SK-N-SH (cell line): ENCODE data around the gene ANXA11. TPM values are rescaled to one million over a fixed set of nuclear protein-coding genes. Genes with fewer than 3 reads are reported as not detected.
A peak's percentile ranks its signal among the peaks of the same experiment; 100 is the strongest.

Experiments
- CTCF ChIA-PET: fragments of 300-600, 350-600 bp; formaldehyde crosslinking; extraction: SDS; loops from one replicate; lab custom pipeline; 2021; lab: Yijun Ruan, JAX
- POLR2A ChIA-PET: fragments of 350-600 bp; sonication (Branson Sonifier 250); formaldehyde crosslinking; extraction: SDS; loops from one replicate; lab custom pipeline; 2020; ENCODE audit warnings: antibody characterized with exemption, inconsistent platforms; lab: Yijun Ruan, JAX
- DNase-seq: peaks from one replicate; pipeline ENCODE4 v3.0.0; 2012
- H2AFZ ChIP-seq: fragments of 200-600 bp; sonication (generic); 2 replicates; pipeline ENCODE4 v1.8.1; 2016; ENCODE audit warnings: antibody characterized with exemption, mild to moderate bottlenecking, low read depth
- H3F3A ChIP-seq: fragments of 200-600 bp; sonication (generic); replicated peaks from 2 replicates; pipeline ENCODE3; 2016; ENCODE audit warnings: antibody characterized with exemption, mild to moderate bottlenecking; ENCODE audit not compliant: insufficient read depth
- H3K27ac ChIP-seq, 2 experiments: fragments of 200-500 bp in 1 of 2; fragments of 200-600 bp in 1 of 2; sonication (Bioruptor generic) in 1 of 2; sonication (generic), shearing (Covaris generic) in 1 of 2; 2 replicates each; pipeline versions ENCODE4 v1.5.1 to v1.6.1; 2014 to 2016; ENCODE audit warnings: low read depth in 2 of 2, inconsistent platforms in 1 of 2, low read length in 1 of 2, mild to moderate bottlenecking in 1 of 2, mixed read lengths in 1 of 2
- H3K27me3 ChIP-seq: fragments of 200-600 bp; sonication (generic), shearing (Covaris generic); 2 replicates; pipeline ENCODE4 v1.6.1; 2016; ENCODE audit warnings: mixed run types; ENCODE audit not compliant: insufficient read depth
- H3K36me3 ChIP-seq, 2 experiments: fragments of 200-500 bp in 1 of 2; fragments of 200-600 bp in 1 of 2; sonication (Bioruptor generic) in 1 of 2; sonication (generic) in 1 of 2; replicated peaks in 1 of 2; 2 replicates each; pipeline versions ENCODE3 to v1.5.1; 2014 to 2016; ENCODE audit warnings: low read length in 1 of 2, mild to moderate bottlenecking in 1 of 2; ENCODE audit not compliant: insufficient read depth in 2 of 2, control insufficient read depth in 1 of 2
- H3K4me1 ChIP-seq, 2 experiments: fragments of 200-500 bp in 1 of 2; fragments of 200-600 bp in 1 of 2; sonication (Bioruptor generic) in 1 of 2; sonication (generic), shearing (Covaris generic) in 1 of 2; 2 replicates each; pipeline versions ENCODE4 v1.5.1 to v1.6.1; 2014 to 2016; ENCODE audit warnings: low read depth in 1 of 2, low read length in 1 of 2, mixed run types in 1 of 2; ENCODE audit not compliant: insufficient read depth in 2 of 2, control insufficient read depth in 1 of 2
- H3K4me2 ChIP-seq: fragments of 200-600 bp; sonication (generic), shearing (Covaris generic); 2 replicates; pipeline ENCODE4 v1.6.1; 2017; ENCODE audit warnings: mixed run types
- H3K4me3 ChIP-seq, 2 experiments: fragments of 200-500 bp in 1 of 2; fragments of 200-600 bp in 1 of 2; sonication (Bioruptor generic) in 1 of 2; sonication (generic), shearing (Covaris generic) in 1 of 2; 2 replicates each; pipeline versions ENCODE4 v1.5.1 to v1.8.1; 2014 to 2016; ENCODE audit warnings: low read depth in 2 of 2, inconsistent platforms in 1 of 2, low read length in 1 of 2, mild to moderate bottlenecking in 1 of 2, mixed read lengths in 1 of 2, moderate library complexity in 1 of 2
- H3K79me2 ChIP-seq: fragments of 200-600 bp; sonication (generic); 2 replicates; pipeline ENCODE4 v1.8.1; 2017; ENCODE audit warnings: mild to moderate bottlenecking; ENCODE audit not compliant: insufficient read depth
- H3K9ac ChIP-seq: fragments of 200-600 bp; sonication (generic); 2 replicates; pipeline ENCODE4 v1.6.1; 2017; ENCODE audit warnings: mixed run types
- H3K9me2 ChIP-seq: fragments of 200-600 bp; sonication (generic); 2 replicates; pipeline ENCODE4 v1.6.1; 2017; ENCODE audit warnings: mixed run types
- H3K9me3 ChIP-seq: fragments of 200-600 bp; sonication (generic); 2 replicates; pipeline ENCODE4 v1.6.1; 2017; ENCODE audit warnings: mixed run types, mild to moderate bottlenecking, moderate library complexity
- H4K20me1 ChIP-seq: fragments of 200-600 bp; sonication (generic); 2 replicates; pipeline ENCODE4 v1.6.1; 2017; ENCODE audit warnings: mild to moderate bottlenecking, mixed run types; ENCODE audit not compliant: insufficient read depth
- CHD2 ChIP-seq: fragments of 150-350 bp; IDR thresholded peaks from 2 replicates; pipeline ENCODE4 v1.6.1; 2018; ENCODE audit warnings: low read length; ENCODE audit not compliant: partially characterized antibody
- ELF1 ChIP-seq: IDR thresholded peaks from 2 replicates; pipeline ENCODE4 v1.4.0; 2012
- EZH2phosphoT487 ChIP-seq: fragments of 200-600 bp; sonication (generic); IDR thresholded peaks from 2 replicates; pipeline ENCODE4 v1.6.1; 2017; ENCODE audit warnings: low read depth, mixed run types, mild to moderate bottlenecking, antibody characterized with exemption, moderate library complexity, borderline replicate concordance
- FOXJ3 ChIP-seq: sonication (generic); formaldehyde crosslinking; IDR thresholded peaks from 2 replicates; pipeline ENCODE4 v1.5.1; 2020; ENCODE audit warnings: mild to moderate bottlenecking, missing genetic modification reagents
- GABPA ChIP-seq: IDR thresholded peaks from 2 replicates; pipeline ENCODE4 v1.4.0; 2012; ENCODE audit warnings: low read depth, mild to moderate bottlenecking
- GATA2 ChIP-seq: sonication (generic); formaldehyde crosslinking; IDR thresholded peaks from 2 replicates; pipeline ENCODE4 v1.5.0; 2020; ENCODE audit warnings: mild to moderate bottlenecking, missing genetic modification reagents
- IRF3 ChIP-seq: fragments of 150-350 bp; IDR thresholded peaks from 2 replicates; pipeline ENCODE4 v1.6.1; 2016; ENCODE audit warnings: mild to moderate bottlenecking, low read depth, low read length
- MAX ChIP-seq: IDR thresholded peaks from 2 replicates; pipeline ENCODE4 v1.4.0; 2012; ENCODE audit warnings: low read depth
- MEF2A ChIP-seq: IDR thresholded peaks from 2 replicates; pipeline ENCODE4 v1.4.0; 2012; ENCODE audit warnings: low read depth, borderline replicate concordance
- NRF1 ChIP-seq: IDR thresholded peaks from 2 replicates; pipeline ENCODE4 v1.6.1; 2012; ENCODE audit warnings: low read depth, mild to moderate bottlenecking, low read length
- RAD21 ChIP-seq: IDR thresholded peaks from 2 replicates; pipeline ENCODE4 v1.6.1; 2012; ENCODE audit warnings: mild to moderate bottlenecking, low read length
- RCOR1 ChIP-seq: fragments of 150-350 bp; IDR thresholded peaks from 2 replicates; pipeline ENCODE4 v1.6.1; 2017; ENCODE audit warnings: antibody characterized with exemption, low read length
- SMC3 ChIP-seq: IDR thresholded peaks from 2 replicates; pipeline ENCODE4 v1.6.1; 2012; ENCODE audit warnings: low read depth, low read length, improper control_type of control experiment
- TCF12 ChIP-seq: IDR thresholded peaks from 2 replicates; pipeline ENCODE4 v1.4.0; 2012
- USF2 ChIP-seq: fragments of 150-350 bp; IDR thresholded peaks from 2 replicates; pipeline ENCODE4 v1.6.1; 2017; ENCODE audit warnings: antibody characterized with exemption, low read length, low read depth, borderline replicate concordance
- YY1 ChIP-seq: IDR thresholded peaks from 2 replicates; pipeline ENCODE4 v1.4.0; 2012; ENCODE audit warnings: low read depth, mild to moderate bottlenecking
- WGBS: methylation state at CpG from one replicate; pipeline ENCODE4 v1.1.6; 2017; ENCODE audit warnings: low lambda C conversion rate; 5-methylcytosine and 5-hydroxymethylcytosine counted together
- polyA plus RNA-seq, 3 experiments: library from polyadenylated mRNA; depleted of rRNA; stranded (reverse); fragments of >200 nt; gene quantifications; 2 replicates each; pipeline ENCODE4 v1.2.3, GENCODE V29; 2012

The ANXA11 gene
- polyA plus RNA-seq, 1 of the 3 experiments (the other 2 are of a cell fraction), result 53.6 TPM

GRCh38 chr10:80206277-80206655 is 929 bp upstream of the ANXA11 start (continued):
- TF ChIP-seq GATA2, result no peak

GRCh38 chr10:80204677-80205476 is 460 bp downstream of the ANXA11 start:
- H3K27me3 ChIP-seq, result no peaks in the 10 kb centered on the region
- peak; percentile 81 for DNase-seq
- 73% methylated on average over 3 of the region's 66 CpGs for WGBS
- peaks cover 59% of the 10 kb centered on the region for H3K79me2 ChIP-seq
- peak overlapping the region; percentile 85 for H3K4me2 ChIP-seq
- no peaks in the 10 kb centered on the region for H3F3A ChIP-seq
- CTCF ChIA-PET, result no interaction called here
- POLR2A ChIA-PET, result interaction anchor here (1.0 kb wide), 1 partner anchor 72 kb away, joined by 4 read pairs; no protein-coding TSS in a partner anchor
- H2AFZ ChIP-seq, result peak overlapping the region; percentile 94
- H4K20me1 ChIP-seq, result peaks cover 22% of the 10 kb centered on the region
- TF ChIP-seq TCF12 (no peak), CHD2 (no peak), MEF2A (no peak), RAD21 (no peak), YY1 (no peak), MAX (no peak), NRF1 (no peak), SMC3 (no peak), GABPA (no peak), ELF1 (no peak), IRF3 (no peak), EZH2phosphoT487 (no peak), RCOR1 (no peak), FOXJ3 (CRISPR knock-in tag) (no peak), USF2 (no peak)
- H3K27ac ChIP-seq, result peak overlapping the region; percentile 47 to 68
- peaks cover 11 to 17% of the 10 kb centered on the region in 2 experiments; a peak in 2 of 4 replicates for H3K4me1 ChIP-seq
- H3K9ac ChIP-seq, result peak overlapping the region; percentile 94
- no peaks in the 10 kb centered on the region for H3K36me3 ChIP-seq
- H3K9me2 ChIP-seq, result no peaks in the 10 kb centered on the region
- H3K9me3 ChIP-seq, result no peaks in the 10 kb centered on the region
- H3K4me3 ChIP-seq, result peak overlapping the region; percentile 72 to 75
